ENCODE results near the gene TFDP1.
A peak's percentile ranks its signal among the peaks of the same experiment; 100 is the strongest.
"Not testable (repeated sequence)": the region's sequence is repeated elsewhere in the genome, so short reads cannot be mapped to it uniquely, and the experiment has no call there.

The TFDP1 gene

DNA sequence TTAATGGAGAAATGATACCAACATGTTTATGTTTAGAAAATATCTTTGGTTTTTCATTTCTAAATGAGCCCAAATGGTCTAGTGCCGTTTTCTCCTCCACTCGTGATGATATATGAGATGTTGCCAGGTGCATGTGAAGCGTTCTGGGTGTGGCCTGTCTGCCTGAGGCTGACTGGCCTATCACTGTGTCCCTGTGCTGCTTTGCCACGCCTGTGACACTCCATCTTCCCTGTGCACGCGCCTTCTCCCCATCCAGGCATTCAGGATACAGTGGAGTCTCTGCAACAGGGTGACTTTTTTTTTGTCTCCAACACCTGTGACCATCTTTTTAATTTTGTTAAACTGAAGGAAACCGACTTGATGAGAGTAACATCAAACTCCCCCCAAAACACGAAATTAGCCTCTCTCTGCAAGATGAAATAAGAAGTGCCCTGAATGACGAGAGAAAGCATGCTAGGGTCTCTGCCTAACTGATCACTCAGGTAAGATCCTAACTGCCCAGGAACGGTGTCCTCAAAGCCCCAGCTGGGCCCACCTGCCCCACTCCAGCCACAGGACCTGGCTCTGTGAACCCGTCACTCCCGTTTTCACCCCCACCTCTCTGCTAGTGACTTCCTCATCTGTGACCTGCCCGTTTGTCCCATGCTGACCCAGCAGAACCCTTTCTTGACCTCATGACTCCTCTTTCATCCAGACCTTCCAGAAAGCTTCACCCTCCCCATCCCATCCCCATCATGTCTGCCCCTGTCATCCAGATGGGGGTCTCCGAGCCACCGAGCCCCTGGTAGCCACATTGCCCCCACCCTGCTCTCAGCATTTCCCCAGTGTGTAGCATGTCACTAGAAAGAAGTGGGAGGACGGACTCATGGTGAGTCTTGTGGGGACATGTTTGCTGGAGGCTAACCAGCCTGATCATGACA, 33.2 kb upstream of the TFDP1 start:
- DNase-seq, result no peak

DNA sequence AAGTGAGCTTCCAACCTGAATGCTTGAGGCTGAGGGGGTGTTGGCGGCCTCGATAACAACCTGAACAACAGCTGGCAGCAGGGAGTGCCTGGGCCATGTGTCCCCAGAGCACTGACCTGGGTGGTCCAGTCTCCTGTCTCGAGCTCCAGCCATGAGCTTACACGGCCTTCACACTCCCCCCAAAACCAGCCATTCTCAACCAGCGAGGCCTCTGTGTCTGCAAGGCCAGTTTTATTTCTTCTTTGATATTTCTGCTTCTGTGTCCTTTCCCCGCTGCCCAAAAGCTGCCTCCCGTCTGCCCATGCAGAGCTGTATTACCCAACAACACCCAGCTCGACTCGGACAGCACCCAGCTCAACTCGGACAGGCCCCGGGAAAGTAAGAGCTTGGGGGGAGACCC, 32.5 kb upstream of the TFDP1 start:
- no peak for DNase-seq

DNA sequence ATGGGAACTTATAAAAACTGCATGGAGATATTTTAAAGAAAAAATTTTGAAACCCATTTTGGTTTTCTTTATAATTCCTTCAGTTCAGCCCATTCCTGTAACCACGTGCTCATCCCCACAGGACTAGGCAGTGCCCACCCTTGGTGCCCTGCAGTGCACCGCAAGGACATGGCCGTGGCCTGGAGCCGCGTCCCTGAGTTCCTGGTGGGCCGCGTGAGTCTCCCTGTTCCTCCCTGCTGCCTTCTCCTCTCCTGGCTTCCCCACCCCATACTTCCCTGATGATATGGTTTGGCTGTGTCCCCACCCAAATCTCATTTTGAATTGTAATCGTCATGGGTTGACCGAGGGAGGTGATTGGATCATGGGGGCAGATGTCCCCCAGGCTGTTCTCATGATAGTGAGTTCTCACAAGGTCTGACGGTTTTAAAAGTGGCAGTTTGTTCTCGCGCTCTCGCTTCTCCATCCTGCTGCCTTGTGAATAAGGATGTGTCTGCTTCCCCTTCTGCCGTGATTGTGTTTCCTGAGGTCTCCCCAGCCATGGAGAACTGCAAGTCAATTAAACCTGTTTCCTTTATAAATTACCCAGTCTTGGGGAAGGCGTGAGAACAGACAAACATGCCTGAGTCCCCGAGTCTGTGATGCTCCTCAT, 31.6 kb upstream of the TFDP1 start:
- DNase-seq, result no peak

DNA sequence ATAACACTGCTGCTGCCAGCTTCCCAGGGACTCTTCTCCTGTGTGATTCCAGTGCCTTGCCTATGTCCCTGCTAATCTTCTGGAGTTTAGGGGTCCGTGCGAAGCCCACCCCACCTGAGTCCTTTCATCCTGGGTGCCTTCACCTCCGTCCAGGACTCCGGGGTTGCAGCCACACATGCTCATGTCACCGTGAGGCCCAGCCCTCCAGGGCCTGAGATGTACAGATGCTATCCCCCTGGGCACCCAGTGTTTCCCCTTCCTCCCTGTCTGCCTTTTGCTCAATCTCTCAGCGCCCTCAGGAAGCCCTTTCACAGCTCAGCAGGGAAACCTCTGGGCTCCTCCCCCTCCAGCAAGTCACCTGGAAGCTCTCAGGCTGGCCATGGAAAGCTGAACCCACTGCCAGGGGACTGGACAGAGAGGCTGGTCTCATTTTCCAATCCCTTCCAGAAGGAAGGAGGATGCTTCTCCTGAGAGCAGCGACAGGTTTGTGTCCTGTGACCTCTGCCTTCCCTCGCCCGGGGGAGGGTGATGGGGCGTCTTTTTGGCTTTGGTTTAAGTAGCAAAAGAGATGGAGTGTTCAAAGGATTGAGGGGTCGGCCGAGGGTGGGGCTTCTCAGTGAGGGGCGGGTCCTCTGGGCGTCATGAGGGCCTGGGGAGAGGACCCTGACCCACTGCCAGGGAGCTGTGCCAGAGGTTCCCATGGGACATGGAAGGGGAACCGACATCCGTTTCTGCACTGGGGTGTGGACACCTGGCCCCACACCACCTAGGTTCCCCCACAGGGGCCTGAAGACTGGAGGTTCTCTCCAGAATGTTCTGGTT, 30.8 kb upstream of the TFDP1 start:
- no peak for DNase-seq

DNA sequence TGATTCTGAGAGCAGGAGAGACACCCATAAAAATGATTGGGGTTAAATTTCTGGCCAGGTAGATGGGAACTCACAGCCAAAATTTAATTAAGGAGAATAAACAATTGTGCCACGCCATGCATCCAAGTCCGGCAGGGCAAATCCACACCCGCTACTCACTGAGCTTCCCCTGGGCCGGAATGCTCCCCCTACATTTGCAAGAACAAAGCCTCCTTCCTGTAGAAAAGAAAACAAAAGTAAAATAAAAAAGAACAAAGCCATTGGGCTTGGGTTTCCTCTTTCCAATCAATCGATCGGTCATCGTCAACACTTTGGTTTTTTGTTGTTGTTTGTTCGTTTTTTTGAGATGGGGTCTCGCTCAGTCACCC, 30.2 kb upstream of the TFDP1 start:
- DNase-seq, result no peak

DNA sequence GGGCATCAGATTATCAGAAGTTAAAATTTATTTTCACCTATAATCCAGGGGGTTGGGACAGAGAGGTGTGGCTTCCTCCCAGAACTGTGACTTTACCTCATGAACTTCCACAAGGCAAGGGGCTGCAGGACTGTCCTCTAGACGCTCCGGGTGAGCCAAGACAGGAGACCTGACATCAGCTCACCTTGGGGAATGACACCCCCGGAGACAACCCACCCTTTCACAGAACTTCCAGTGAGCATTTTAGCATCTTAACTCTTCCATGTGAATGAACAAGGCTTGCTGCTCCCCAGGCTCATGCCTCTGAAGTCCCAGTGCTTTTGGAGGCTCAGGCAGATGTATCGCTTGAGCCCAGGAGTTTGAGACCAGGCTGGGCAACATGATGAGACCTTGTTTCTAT, 29.4 kb upstream of the TFDP1 start:
- DNase-seq, result no peak

DNA sequence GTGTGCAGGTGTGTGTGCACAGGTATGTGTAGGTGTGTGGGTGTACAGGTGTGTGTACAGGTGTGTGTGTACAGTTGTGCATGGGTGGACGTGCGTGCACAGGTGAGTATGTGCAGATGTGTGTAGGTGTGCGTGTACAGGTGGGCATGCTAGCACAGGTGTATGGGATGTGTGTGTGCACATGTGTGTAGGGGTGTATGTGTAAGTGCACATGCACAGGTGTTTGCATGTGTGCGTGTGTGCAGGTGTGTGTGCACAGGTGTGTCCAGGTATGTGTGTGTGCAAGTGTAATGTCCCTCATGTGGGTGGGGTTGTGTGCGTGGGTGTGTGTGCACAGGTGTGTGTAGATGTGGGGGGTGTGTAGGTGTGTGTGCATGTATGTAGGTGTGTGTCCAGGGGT, 27.5 kb upstream of the TFDP1 start:
- no peak for DNase-seq

DNA sequence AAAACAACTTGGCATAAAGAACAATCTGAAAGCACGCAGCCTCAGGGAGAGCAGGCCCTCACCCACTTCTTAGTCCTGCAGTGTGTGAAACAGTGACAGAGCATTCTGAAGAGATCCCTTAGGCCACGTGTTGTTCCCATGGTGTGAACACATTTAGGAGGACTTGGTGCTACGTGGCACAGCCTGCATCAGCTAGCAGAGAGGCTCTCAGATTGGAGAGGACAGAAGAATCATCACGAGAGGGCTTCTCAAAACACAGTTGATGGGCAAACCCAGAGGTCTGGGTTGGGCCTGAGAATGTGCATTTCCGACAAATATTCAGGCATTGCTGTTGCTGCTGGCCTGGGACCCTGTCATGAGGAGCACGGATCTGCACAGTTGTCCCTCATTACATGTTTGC, 26.1 kb upstream of the TFDP1 start:
- DNase-seq, result no peak

DNA sequence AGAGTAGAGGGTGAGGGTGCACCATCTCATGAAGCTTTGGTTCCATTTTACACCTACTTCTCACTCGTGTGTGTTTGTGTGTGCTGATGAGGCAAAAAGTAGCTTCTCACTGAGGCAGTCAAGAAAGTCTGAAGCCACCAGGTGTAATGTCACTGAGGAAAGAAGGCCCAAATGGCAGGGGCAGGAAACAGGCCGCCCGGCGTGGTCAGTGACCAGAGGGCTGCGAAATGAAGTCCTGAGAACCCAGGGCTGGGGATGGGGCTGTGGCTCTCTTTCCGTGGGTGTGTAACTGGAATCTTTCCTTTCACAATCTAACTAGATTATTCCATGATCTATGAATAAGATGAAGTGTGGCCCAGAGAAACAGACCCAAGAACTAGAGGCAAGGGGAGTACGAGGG, 25.5 kb upstream of the TFDP1 start:
- no peak for DNase-seq

DNA sequence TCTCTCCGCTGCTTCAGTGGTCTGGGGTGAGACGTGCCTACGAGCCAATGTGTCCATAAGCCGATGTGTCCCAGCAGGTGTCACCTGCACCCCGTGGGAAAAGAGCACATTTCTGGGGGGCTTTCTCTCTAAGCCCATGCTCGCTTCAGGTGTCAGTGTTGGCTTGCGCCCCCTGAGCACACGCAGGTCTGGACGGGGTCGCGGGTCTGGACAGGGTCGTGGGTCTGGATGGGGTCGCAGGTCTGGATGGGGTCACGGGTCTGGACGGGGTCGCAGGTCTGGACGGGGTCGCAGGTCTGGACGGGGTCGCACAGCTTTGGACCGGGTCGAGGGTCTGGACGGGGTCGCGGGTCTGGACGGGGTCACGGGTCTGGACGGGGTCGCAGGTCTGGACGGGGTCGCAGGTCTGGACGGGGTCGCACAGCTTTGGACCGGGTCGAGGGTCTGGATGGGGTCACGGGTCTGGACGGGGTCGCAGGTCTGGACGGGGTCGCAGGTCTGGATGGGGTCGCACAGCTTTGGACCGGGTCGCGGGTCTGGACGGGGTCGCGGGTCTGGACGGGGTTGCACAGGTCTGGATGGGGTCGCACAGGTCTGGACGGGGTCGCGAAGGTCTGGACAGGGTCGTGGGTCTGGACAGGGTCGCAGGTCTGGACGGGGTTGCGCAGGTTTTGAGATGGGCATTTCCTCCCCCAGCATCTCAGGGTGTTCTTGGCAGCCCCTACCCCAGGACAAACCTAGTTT, 24.5 kb upstream of the TFDP1 start:
- no peak for DNase-seq

DNA sequence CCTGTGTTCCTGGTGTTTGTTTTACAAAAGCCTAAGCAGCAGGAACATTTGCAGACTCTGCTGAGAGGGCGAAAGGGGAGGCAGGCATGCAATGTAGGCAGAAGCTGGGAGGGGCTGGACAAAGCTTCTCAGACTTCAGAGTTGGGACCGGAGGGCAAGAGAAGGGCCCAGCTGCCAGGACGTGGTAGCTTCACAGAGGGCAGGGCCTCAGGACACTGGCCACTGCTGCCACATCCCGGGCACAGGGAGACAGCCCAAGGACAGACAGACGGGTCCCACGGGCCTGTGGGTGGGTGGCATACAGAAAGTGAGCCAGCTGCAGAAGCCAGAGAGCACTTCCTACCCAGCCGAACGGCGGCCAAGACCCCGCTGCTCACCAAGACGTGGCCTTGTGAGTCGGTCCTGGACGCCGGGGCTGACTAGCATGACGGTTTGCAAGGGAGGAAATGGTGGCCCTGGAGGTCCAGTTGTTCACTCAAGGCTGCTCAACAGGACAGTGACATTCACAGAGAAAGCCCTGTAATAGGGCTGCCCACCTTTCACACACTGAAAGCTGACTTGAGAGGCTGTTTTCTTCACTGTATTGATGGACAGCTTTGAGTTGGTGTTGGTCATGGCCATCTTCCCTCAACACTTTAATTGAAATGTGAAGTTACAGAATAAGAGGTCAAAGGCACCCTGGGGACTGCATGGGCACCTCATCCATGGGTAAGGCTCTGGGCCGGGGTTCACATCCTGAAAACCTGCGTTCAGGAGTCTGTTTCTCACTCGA, 23.7 kb upstream of the TFDP1 start:
- DNase-seq, result no peak

DNA sequence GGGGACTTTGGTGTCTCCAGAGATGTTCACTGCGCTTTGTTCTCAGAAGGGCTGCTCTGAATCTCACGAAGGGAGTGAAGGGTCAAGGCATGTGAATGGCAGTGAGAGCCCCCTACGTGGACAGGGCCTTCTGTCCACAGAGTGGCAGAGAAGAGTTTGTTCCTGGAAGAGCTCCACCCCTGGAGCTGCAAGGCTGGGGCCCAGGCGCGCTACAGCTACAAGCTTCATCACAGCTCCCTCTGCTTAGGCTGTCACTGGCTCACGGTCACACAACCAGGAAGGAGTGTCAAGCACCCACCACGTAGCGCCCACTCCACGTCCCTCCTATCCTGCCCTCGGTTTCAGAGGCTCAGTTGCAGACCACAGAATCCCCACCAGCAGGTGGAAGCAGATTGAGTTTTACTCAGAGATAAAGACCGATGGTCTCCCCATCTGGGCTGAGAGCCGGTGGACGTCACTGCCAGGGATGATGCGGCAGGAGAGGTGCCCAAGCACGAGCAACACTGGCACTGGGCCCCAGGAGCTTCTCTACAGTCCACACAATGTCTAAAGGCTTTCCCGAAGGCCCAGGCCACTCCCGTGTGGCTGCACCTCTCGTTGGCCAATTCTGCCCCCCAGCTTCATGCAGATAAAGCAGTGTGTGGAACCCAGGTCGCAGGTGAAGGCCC, 23.0 kb upstream of the TFDP1 start:
- DNase-seq, result no peak

DNA sequence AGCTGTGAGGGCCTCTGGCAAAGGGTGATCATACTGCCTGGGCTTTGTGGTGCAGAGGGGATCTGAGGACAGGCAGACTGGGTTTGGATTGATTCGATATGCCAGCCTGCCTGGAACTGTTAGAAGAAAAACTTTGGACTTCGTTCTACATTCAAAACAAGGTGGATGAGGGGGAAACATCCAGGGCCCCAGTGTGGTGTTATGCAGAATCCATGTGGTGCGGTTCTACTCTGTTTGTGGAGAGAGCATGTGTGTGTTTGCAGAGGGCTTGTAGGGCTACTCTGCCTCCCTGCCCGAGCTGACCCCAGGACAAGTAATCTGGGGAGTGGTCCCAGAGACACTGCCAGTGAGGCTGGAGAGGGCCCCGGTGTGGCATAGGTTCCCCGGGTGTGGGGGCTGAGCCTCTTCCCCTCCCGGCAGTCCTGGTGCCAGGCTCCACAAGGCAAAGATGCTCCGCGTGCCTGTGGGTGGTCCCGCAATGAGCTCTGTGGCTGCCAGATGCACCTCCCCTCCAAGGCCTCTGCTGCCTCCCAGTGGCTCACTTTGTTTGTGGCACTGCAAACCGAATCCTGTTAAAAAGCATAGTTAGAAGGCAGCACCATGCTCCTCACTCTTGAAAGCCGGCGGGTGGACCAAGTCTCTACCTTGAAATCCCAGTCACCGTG, 22.3 kb upstream of the TFDP1 start:
- DNase-seq, result peak; percentile 42

DNA sequence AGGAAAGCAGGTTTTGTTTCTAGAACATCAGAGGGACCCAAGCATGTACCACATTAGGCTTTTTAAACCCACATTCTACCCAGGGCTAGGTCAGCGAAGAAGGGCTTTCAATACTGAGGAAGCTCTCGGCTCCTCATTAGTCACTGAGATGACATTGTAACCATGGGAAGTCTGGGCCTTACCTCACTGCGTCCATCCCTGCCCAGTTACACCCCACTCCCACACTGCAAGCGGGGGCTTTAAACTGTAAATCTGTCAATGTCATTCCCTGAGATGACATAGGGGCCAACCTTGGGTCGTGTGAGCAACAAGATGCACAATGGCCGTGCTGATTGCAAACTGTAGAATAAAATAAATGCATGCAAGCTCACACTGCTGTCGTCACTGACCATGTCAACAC, 21.7 kb upstream of the TFDP1 start:
- no peak for DNase-seq

DNA sequence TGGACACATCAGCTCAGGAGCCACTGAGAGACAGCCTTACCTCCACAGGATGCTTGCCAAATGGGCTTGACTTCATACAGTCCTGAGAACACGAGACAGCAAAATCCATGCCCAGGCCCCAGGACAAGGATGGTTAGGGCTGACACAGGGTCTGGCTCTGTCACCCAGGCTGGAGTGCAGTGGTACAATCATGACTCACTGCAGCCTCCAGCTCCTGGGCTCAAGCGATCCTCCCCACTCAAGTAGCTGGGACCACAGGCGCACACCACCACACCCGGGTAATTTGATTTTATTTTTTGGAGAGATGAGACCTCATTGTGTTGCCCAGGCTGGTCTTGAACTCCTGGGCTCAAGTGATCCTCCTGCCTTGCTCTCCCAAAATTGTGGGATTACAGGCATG, 21.0 kb upstream of the TFDP1 start:
- not testable (repeated sequence) for DNase-seq

DNA sequence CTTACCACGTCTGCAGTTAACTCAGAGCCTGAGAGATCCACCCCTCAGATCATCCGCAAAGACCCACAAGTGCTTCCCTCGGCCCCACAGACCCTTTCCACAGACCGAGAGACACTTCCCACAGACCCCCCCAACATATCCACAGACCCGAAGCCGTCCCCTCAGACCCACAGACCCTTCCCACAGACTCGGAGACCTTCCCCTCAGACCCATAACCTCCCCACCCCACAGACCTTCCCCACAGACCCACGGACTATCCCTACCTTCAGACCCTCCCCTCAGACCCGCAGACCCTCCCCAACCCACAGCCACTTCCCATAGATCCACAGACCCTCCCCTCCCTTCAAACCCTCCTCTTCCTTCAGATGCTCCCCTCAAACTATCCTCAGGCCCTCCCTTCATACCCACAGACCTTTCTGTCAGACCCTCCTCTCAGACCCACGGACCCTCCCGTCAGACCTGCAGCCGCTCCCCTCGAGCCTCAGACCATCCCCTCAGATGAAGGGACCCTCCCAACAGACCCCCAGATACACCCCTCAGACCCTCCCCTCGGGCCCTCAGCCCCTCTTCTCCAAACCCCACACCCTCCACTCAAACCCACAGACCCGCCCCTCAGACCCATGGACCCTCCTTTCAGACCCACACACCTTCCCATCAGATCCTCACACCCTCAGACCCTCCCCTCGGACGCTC, 20.1 kb upstream of the TFDP1 start:
- DNase-seq, result no peak

DNA sequence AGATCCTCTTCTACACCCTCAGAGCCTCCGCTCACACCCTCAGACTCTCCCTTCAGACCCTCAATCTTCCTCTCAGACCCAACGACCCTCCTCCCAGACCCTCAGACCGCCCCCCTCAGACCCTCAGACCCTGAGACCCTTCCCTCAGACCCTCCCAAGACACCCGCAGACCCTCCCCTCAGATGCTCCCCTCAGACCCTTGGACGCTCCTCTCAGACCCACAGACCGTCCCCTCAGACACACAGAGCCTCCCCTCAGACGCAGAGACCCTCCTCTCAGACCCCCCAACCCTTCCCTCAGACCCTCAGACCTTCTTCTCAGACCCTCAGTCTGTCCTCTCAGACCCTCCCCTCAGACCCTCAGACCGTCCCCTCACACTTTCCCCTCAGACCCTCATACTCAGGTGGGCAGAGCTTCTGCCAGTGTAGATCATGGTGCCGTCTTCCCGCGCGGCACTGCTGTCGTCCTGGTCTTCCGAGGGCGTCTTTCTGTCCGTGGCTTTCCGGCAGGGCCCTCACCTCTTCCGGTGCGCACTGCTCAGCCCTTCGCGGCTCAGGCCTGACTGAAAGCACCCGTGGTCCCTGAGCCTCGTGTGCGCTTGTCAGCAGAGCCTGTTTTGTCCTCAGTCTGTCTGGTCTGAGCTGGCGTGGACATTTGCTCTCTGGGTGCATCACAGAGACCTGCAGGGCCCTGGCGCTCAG, 18.9 kb upstream of the TFDP1 start:
- no peak for DNase-seq

DNA sequence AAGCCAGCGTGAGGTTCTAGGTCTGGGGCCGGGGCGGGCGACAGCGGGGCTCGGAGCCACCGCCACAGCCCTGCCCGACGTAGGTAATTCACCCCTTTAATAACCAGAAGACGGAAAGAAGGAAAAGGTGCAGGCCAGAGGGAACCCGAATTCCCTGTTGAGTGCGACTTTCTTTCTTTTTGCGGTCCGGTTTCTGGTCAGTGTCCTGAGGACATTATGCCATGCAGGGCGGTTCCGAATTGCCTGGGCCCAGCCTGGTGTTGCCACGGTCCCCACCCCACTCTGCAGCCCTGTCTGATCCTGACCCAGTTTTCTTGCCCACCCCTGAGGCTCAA, 18.4 kb upstream of the TFDP1 start:
- no peak for DNase-seq

DNA sequence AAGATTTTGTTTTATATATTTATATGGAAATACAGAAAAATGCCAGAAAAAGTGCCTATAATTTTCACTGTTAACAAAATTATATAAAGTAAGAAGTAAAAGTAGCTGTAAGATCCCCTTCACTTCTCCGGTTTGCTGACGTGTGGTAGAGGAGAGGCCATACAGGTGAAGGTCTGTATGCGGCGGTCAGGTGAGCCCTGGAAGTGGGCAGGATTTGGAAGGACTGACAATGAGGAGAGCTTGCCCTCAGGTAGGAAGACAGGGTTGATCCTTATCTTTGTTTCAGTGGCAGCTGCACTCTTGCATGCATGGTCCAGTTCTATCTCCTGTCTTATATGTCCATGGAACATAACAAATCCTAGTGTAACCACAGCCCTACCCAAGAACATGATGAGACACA, 16.9 kb upstream of the TFDP1 start:
- DNase-seq, result no peak

DNA sequence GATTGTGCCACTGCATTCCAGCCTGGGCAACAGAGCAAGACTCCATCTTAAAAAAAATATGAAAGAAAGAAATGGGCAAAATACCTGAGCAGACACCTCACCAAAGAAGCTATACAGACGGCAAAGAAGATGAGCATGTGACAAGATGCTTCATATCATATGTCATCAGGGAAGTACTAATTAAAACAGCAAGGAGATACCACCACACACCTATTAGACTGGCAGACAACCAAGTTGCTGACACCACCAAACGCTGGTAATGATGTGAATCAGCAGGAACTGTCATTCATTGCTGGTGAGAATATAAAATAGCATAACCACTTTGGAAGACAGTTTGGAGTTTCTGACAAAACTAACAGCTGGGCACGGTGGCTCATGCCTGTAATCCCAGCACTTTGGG, 11.5 kb upstream of the TFDP1 start:
- DNase-seq, result no peak
